Lung (tissue), 12 donors: ENCODE data around the gene SLC26A11. TPM values are rescaled to one million over a fixed set of nuclear protein-coding genes. Genes with fewer than 3 reads are reported as not detected.

Experiments used
- ATAC-seq: fragments of 200-7000 bp; cut with Tn5 transposase; one replicate; pipeline ENCODE4 v1.9.1; 2020; ENCODE audit warnings: moderate number of reproducible peaks; ENCODE audit not compliant: insufficient read depth, low FRiP score
- DNase-seq, 3 donors: peaks; one replicate each; pipeline ENCODE4 v3.0.0-alpha.2; 2013 to 2017
- H3K27ac ChIP-seq, 2 donors: one replicate each; pipeline ENCODE4 v1.5.1; 2013; ENCODE audit warnings: mild to moderate bottlenecking in 2 of 2, moderate library complexity in 2 of 2, control low read depth in 1 of 2, inconsistent platforms in 1 of 2, low read depth in 1 of 2, low read length in 1 of 2
- H3K27me3 ChIP-seq, 3 donors: one replicate each; pipeline ENCODE4 v1.5.1; 2013; ENCODE audit warnings: low read length in 2 of 3; ENCODE audit not compliant: control insufficient read depth in 3 of 3, insufficient read depth in 3 of 3
- H3K36me3 ChIP-seq, 4 donors: one replicate each; pipeline ENCODE4 v1.5.1; 2013; ENCODE audit warnings: low read length in 4 of 4, mild to moderate bottlenecking in 1 of 4, moderate library complexity in 1 of 4; ENCODE audit not compliant: control insufficient read depth in 4 of 4, insufficient read depth in 4 of 4
- H3K4me1 ChIP-seq, 5 donors: one replicate each; pipeline ENCODE4 v1.5.1; 2013; ENCODE audit warnings: low read length in 5 of 5, mild to moderate bottlenecking in 2 of 5, moderate library complexity in 1 of 5; ENCODE audit not compliant: control insufficient read depth in 5 of 5, insufficient read depth in 5 of 5
- H3K4me3 ChIP-seq: one replicate; pipeline ENCODE4 v1.5.1; 2013; ENCODE audit warnings: mild to moderate bottlenecking, control low read depth, moderate library complexity
- H3K9ac ChIP-seq, 2 donors: one replicate each; pipeline ENCODE4 v1.5.1; 2013; ENCODE audit warnings: low read length in 2 of 2, control low read depth in 1 of 2; ENCODE audit not compliant: insufficient read depth in 1 of 2
- H3K9me3 ChIP-seq, 4 donors: one replicate each; pipeline ENCODE4 v1.5.1; 2013; ENCODE audit warnings: low read length in 3 of 4, mild to moderate bottlenecking in 1 of 4, moderate library complexity in 1 of 4; ENCODE audit not compliant: control insufficient read depth in 4 of 4, insufficient read depth in 3 of 4
- CTCF ChIP-seq: IDR thresholded peaks from 2 replicates; pipeline ENCODE4 v1.5.1; 2012; ENCODE audit warnings: mild to moderate bottlenecking; ENCODE audit errors: control extremely low read depth, extremely low read depth
- WGBS, 2 donors: extraction: QIAGEN DNeasy Blood & Tissue Kit; methylation state at CpG; one replicate each; pipeline ENCODE4 v1.1.7; 2013; 5-methylcytosine and 5-hydroxymethylcytosine counted together
- polyA plus RNA-seq, 2 donors: library from polyadenylated mRNA; stranded (reverse); fragments of 200-250 nt; gene quantifications; one replicate each; pipeline ENCODE4 v1.2.1, GENCODE V29; 2013
- total RNA-seq, 2 donors: library from RNA; depleted of rRNA in 1 of 2; stranded (reverse); fragments of >200 nt in 1 of 2; gene quantifications; one replicate each; pipeline ENCODE4 v1.2.1, GENCODE V29; 2014 to 2021
- donor health status: control.
- donor health status: control.
- donor health status: Bipolar disorder and iron deficiency.
- donor health status: healthy.
- donor health status: DM: yes; HTN: yes; CAD: no.

SLC26A11 gene
- total and polyA plus RNA-seq, 4 donors = 25.0 to 37.0 (median 31.0) TPM

- WGBS, 2 donors = 91 to 94% methylated on average over 13 of the region's 13 CpGs
Measured at GRCh38 chr17:80205811-80206210, 14.4 kb upstream of the SLC26A11 start.

GRCh38 chr17:80208050-80208449 is 12.2 kb upstream of the SLC26A11 start:
- WGBS, 2 donors = 92 to 97% methylated on average over 16 of the region's 16 CpGs
- DNase-seq (no peak), ATAC-seq (no peak)
- no peak overlapping the region for H3K9ac ChIP-seq
- no peak for TF ChIP-seq CTCF
- H3K4me1 ChIP-seq = no peaks in the 10 kb centered on the region
- peaks cover 0 to 45% (median 16%) of the 10 kb centered on the region in 4 donors for H3K36me3 ChIP-seq
- no peak overlapping the region for H3K27ac ChIP-seq
- no peaks in the 10 kb centered on the region for H3K9me3 ChIP-seq
- no peaks in the 10 kb centered on the region for H3K27me3 ChIP-seq
- H3K4me3 ChIP-seq = no peak overlapping the region

More at GRCh38 chr17:80205811-80206210, 14.4 kb upstream of the SLC26A11 start:
- H3K4me1 ChIP-seq = no peaks in the 10 kb centered on the region
- H3K36me3 ChIP-seq = peaks cover 0 to 29% (median 7%) of the 10 kb centered on the region in 4 donors
- no peak overlapping the region for H3K4me3 ChIP-seq
- DNase-seq (no peak), ATAC-seq (no peak)
- H3K27ac ChIP-seq = no peak overlapping the region
- H3K9ac ChIP-seq = no peak overlapping the region
- TF ChIP-seq CTCF = no peak
- H3K9me3 ChIP-seq = no peaks in the 10 kb centered on the region
- H3K27me3 ChIP-seq = no peaks in the 10 kb centered on the region

GRCh38 chr17:80209765-80210164 is 10.5 kb upstream of the SLC26A11 start:
- Histone ChIP-seq H3K4me1 (no peaks in the 10 kb centered on the region), H3K36me3 (peaks cover 2 to 59% (median 16%) of the 10 kb centered on the region in 4 donors), H3K27ac (no peak overlapping the region), H3K9ac (no peak overlapping the region), H3K9me3 (no peaks in the 10 kb centered on the region), H3K27me3 (no peaks in the 10 kb centered on the region), H3K4me3 (no peak overlapping the region)
- ATAC-seq (no peak), DNase-seq (no peak)
- 92 to 94% methylated on average over 12 of the region's 12 CpGs for WGBS, 2 donors
- no peak for TF ChIP-seq CTCF

GRCh38 chr17:80210348-80211108 is 9.7 kb upstream of the SLC26A11 start:
- 94 to 96% methylated on average over 45 to 47 of the region's 47 CpGs for WGBS, 2 donors
- TF ChIP-seq CTCF = no peak
- peaks cover 3 to 64% (median 17%) of the 10 kb centered on the region in 4 donors for H3K36me3 ChIP-seq

More at GRCh38 chr17:80210348-80211108, 9.7 kb upstream of the SLC26A11 start:
- no peak for ATAC-seq
- H3K4me1 ChIP-seq = no peaks in the 10 kb centered on the region
- H3K9ac ChIP-seq = no peak overlapping the region
- H3K4me3 ChIP-seq = no peak overlapping the region
- no peaks in the 10 kb centered on the region for H3K9me3 ChIP-seq
- H3K27me3 ChIP-seq = no peaks in the 10 kb centered on the region
- no peak for DNase-seq
- H3K27ac ChIP-seq = no peak overlapping the region
